Type B pancreatic cell (in vitro differentiated cells): ENCODE data around the gene RAB3C. TPM values are rescaled to one million over a fixed set of nuclear protein-coding genes. Genes with fewer than 3 reads are reported as not detected.

ENCODE experiments used
- DNase-seq: peaks from one replicate; pipeline ENCODE4 v3.0.0; 2021; ENCODE audit warnings: mixed read lengths; ENCODE audit not compliant: unreplicated experiment; ENCODE audit errors: extremely low spot score
- H3K27ac Mint-ChIP-seq: 2 replicates; pipeline ENCODE4 v1.8.0; 2021; ENCODE audit warnings: mild to moderate bottlenecking, mixed read lengths
- H3K27me3 Mint-ChIP-seq: 2 replicates; pipeline ENCODE4 v1.8.0; 2021; ENCODE audit warnings: mixed read lengths
- H3K36me3 Mint-ChIP-seq: 2 replicates; pipeline ENCODE4 v1.8.0; 2021; ENCODE audit warnings: mixed read lengths
- H3K4me1 Mint-ChIP-seq: one replicate; pipeline ENCODE4 v1.8.0; 2021; ENCODE audit warnings: mixed read lengths; ENCODE audit not compliant: unreplicated experiment
- H3K4me3 Mint-ChIP-seq: 2 replicates; pipeline ENCODE4 v1.8.0; 2021; ENCODE audit warnings: mild to moderate bottlenecking, mixed read lengths
- H3K9me3 Mint-ChIP-seq: 2 replicates; pipeline ENCODE4 v1.8.0; 2021; ENCODE audit warnings: mixed read lengths
- total RNA-seq: library from RNA; stranded (reverse); gene quantifications from 2 replicates; pipeline ENCODE4 v1.2.1, GENCODE V29; 2021; ENCODE audit warnings: low replicate concordance
- TF ChIP-seq, protein P1 (sequence below): fragments of 200-600 bp; sonication (generic); conservative IDR thresholded peaks from 2 replicates; pipeline ENCODE4 v1.5.0; 2021; ENCODE audit warnings: antibody characterized with exemption, mild to moderate bottlenecking

The RAB3C gene
- total RNA-seq, 1 donor from 2014 or later = 10.1 TPM

DNA sequence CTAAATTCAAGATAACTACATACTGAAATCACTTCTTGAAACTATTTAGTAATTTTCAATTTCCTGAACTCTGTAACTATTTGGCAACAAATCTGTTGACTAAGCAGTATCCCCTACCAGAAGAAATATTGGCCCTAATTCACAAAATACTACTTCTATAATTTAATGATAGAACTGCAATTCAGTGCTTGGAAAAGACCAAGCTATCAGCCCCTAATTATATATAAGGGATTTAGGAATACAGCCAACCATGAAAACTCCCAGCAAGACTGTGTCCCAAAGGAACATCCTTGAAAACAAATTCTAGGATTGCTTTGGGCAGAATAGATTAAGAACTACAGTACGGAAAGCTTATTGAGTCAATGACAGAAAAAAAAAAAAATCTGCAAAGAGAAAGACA, 169.2 kb downstream of the RAB3C start:
- H3K4me3 Mint-ChIP-seq = no peak overlapping the region
- no peaks in the 10 kb centered on the region for H3K27me3 Mint-ChIP-seq
- DNase-seq = no peak
- no peaks in the 10 kb centered on the region for H3K9me3 Mint-ChIP-seq
- H3K4me1 Mint-ChIP-seq = peaks cover 14% of the 10 kb centered on the region
- H3K36me3 Mint-ChIP-seq = no peaks in the 10 kb centered on the region
- TF ChIP-seq, protein P1, sequence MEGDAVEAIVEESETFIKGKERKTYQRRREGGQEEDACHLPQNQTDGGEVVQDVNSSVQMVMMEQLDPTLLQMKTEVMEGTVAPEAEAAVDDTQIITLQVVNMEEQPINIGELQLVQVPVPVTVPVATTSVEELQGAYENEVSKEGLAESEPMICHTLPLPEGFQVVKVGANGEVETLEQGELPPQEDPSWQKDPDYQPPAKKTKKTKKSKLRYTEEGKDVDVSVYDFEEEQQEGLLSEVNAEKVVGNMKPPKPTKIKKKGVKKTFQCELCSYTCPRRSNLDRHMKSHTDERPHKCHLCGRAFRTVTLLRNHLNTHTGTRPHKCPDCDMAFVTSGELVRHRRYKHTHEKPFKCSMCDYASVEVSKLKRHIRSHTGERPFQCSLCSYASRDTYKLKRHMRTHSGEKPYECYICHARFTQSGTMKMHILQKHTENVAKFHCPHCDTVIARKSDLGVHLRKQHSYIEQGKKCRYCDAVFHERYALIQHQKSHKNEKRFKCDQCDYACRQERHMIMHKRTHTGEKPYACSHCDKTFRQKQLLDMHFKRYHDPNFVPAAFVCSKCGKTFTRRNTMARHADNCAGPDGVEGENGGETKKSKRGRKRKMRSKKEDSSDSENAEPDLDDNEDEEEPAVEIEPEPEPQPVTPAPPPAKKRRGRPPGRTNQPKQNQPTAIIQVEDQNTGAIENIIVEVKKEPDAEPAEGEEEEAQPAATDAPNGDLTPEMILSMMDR = no peak
- no peak overlapping the region for H3K27ac Mint-ChIP-seq

DNA sequence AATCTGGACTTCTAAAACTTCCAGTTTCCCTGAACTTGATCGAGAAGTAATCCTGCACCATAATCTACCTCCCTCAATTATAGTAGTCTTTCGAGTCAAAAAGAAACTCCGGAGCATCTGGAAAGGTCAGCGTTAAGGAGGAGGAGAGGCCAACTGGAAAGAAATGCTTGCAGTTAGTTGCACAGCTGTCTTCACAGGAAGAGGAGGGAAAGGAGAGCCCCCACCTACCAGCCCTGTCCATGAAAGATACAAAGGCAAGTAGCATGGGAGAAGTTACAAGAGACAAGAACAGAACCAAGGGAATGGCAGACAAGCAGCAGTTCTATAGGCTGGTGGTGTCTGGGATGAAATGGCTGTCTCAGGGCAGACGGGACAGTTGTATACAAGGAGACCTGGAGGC, 170.6 kb downstream of the RAB3C start:
- Mint-ChIP-seq H3K36me3 (no peaks in the 10 kb centered on the region), H3K27me3 (no peaks in the 10 kb centered on the region), H3K4me3 (no peak overlapping the region), H3K27ac (no peak overlapping the region), H3K4me1 (peaks cover 14% of the 10 kb centered on the region), H3K9me3 (no peaks in the 10 kb centered on the region)
- TF ChIP-seq, protein P1 = no peak
- no peak for DNase-seq

DNA sequence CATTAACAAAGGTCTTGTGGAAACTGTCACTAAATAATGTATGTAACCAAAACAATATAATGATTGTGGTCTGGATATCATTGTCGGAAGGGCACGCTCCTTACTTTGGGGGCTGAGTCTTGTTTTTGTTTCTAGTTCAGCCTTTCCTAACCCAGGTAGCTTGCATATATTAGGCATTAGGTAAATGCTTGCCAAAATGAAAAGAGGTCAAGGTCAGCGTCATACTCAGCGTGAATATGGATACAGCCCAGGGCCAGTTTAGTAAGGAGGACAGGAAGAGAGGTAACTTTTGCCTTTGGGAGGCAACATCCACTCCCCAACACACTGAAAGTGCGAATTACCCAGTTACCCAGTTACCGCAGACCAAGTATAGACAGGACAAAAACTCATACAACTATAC, 171.4 kb downstream of the RAB3C start:
- Mint-ChIP-seq H3K9me3 (no peaks in the 10 kb centered on the region), H3K27ac (no peak overlapping the region), H3K27me3 (no peaks in the 10 kb centered on the region), H3K4me1 (peaks cover 14% of the 10 kb centered on the region), H3K36me3 (no peaks in the 10 kb centered on the region), H3K4me3 (no peak overlapping the region)
- DNase-seq = no peak
- TF ChIP-seq, protein P1 = no peak

DNA sequence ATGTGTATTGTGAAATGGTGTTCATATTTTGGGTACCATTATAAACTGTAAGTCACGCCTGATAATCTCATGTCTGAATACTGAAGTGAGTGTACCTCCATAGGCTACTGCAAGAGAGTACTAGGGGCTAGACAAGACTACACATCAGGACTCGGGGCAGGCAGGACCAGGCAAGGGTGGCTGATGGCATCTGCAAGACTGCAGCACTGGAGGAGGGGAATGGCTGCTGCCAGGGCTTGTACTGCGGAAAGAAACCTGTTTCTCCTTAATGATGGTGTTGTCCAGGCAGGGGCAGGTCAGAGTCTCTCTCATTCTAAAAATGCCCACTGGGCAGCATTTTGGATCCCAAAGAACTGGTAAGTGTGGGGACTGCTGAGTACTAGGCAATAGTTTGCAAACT, 172.5 kb downstream of the RAB3C start:
- Mint-ChIP-seq H3K27me3 (no peaks in the 10 kb centered on the region), H3K36me3 (no peaks in the 10 kb centered on the region), H3K9me3 (no peaks in the 10 kb centered on the region), H3K27ac (no peak overlapping the region), H3K4me1 (peaks cover 14% of the 10 kb centered on the region), H3K4me3 (no peak overlapping the region)
- TF ChIP-seq, protein P1 = no peak
- DNase-seq = no peak

DNA sequence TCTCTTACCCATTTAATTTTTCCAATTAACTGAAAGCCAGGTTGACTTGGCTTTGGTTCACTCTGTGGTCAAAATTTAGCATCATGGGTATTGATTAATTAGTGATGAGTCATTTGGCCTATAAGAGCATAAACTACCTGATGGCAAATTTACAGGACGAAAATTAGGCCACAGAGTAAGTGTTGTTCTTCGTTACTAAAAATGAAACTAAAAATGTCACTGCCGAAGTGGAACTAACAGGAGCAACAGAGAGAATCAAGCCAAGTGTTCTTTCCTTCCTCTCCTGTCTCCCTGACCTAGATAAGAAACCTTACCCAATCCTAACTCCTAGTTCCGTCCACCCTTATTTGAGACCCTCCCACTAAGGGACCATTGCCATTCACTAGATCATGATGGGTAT, 176.9 kb downstream of the RAB3C start:
- H3K9me3 Mint-ChIP-seq = no peaks in the 10 kb centered on the region
- DNase-seq = no peak
- H3K4me1 Mint-ChIP-seq = no peaks in the 10 kb centered on the region
- H3K36me3 Mint-ChIP-seq = no peaks in the 10 kb centered on the region
- H3K27ac Mint-ChIP-seq = no peak overlapping the region
- no peaks in the 10 kb centered on the region for H3K27me3 Mint-ChIP-seq
- H3K4me3 Mint-ChIP-seq = no peak overlapping the region
- TF ChIP-seq, protein P1 = no peak

DNA sequence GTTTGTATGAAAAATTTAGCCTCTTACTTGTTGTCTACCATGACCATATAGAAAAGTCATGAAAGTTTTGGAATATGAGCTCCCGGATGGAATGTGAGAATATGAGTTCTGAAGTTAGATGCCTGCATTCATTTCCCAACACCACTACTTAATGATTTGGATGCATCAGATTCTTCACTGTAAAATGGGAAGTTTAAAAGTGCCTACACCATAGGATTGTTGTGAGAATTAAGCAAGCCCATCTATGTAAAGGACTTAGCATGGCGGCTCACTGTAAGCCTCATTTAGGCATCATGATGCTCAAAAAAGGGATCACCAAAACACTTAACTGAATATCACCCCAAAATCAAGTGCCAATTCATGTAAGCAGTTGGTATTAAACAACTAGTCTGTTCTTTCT, 177.3 kb downstream of the RAB3C start:
- no peak for DNase-seq
- Mint-ChIP-seq H3K4me3 (no peak overlapping the region), H3K27ac (no peak overlapping the region), H3K4me1 (no peaks in the 10 kb centered on the region), H3K9me3 (no peaks in the 10 kb centered on the region), H3K27me3 (no peaks in the 10 kb centered on the region), H3K36me3 (no peaks in the 10 kb centered on the region)
- TF ChIP-seq, protein P1 = no peak
